HepG2 (cell line): ENCODE data around the gene TOR4A. TPM values are rescaled to one million over a fixed set of nuclear protein-coding genes. Genes with fewer than 3 reads are reported as not detected.
A peak's percentile ranks its signal among the peaks of the same experiment; 100 is the strongest.

ENCODE experiments used
- EHMT2 ChIP-seq: fragments of 200-600 bp; sonication (generic); IDR thresholded peaks from 2 replicates; pipeline ENCODE4 v1.7.0; 2017; ENCODE audit warnings: antibody characterized with exemption, low read depth, low read length, borderline replicate concordance
- FOXK1 ChIP-seq: sonication (generic); formaldehyde crosslinking; IDR thresholded peaks from 2 replicates; pipeline ENCODE4 v1.4.0; 2020; ENCODE audit warnings: low read depth, missing genetic modification reagents, borderline replicate concordance
- HMG20B ChIP-seq: conservative IDR thresholded peaks from 2 replicates; pipeline ENCODE4 v1.6.1; 2016; ENCODE audit warnings: missing genetic modification reagents, missing compliant biosample characterization
- HOMEZ ChIP-seq: IDR thresholded peaks from 2 replicates; pipeline ENCODE4 v1.6.1; 2016; ENCODE audit warnings: low read depth
- KAT7 ChIP-seq: IDR thresholded peaks from 2 replicates; pipeline ENCODE4 v1.6.1; 2018; ENCODE audit warnings: borderline replicate concordance, missing compliant biosample characterization
- MAX ChIP-seq: IDR thresholded peaks from 2 replicates; pipeline ENCODE4 v1.6.1; 2012; ENCODE audit warnings: inconsistent platforms
- PAX8 ChIP-seq: sonication (generic); formaldehyde crosslinking; IDR thresholded peaks from 2 replicates; pipeline ENCODE4 v1.8.0; 2022; ENCODE audit warnings: mild to moderate bottlenecking, missing genetic modification reagents, borderline replicate concordance
- RORA ChIP-seq: sonication (generic); formaldehyde crosslinking; IDR thresholded peaks from 2 replicates; pipeline ENCODE4 v1.5.0; 2020; ENCODE audit warnings: mild to moderate bottlenecking, missing genetic modification reagents, moderate library complexity
- SIN3B ChIP-seq: fragments of 150-350 bp; IDR thresholded peaks from 2 replicates; pipeline ENCODE4 v1.6.1; 2014; ENCODE audit warnings: low read length
- SIX4 ChIP-seq: sonication (generic); formaldehyde crosslinking; IDR thresholded peaks from 2 replicates; pipeline ENCODE4 v1.4.0; 2020; ENCODE audit warnings: missing genetic modification reagents
- SRSF9 ChIP-seq: fragments of 200-400 bp; formaldehyde crosslinking; IDR thresholded peaks from 2 replicates; pipeline ENCODE4 v1.6.1; 2018; ENCODE audit warnings: borderline replicate concordance, mild to moderate bottlenecking, low read depth, low read length; ENCODE audit not compliant: insufficient read depth, poor library complexity, severe bottlenecking
- TAF15 ChIP-seq: fragments of 200-400 bp; formaldehyde crosslinking; IDR thresholded peaks from one replicate; pipeline ENCODE4 v1.6.1; 2018; ENCODE audit warnings: mild to moderate bottlenecking, low read depth, low read length; ENCODE audit not compliant: poor library complexity, severe bottlenecking
- THRA ChIP-seq: sonication (generic); formaldehyde crosslinking; IDR thresholded peaks from 2 replicates; pipeline ENCODE4 v1.4.0; 2020; ENCODE audit warnings: missing genetic modification reagents, borderline replicate concordance
- TOPORS ChIP-seq: sonication (generic); formaldehyde crosslinking; IDR thresholded peaks from 2 replicates; pipeline ENCODE4 v1.8.0; 2023; ENCODE audit warnings: mild to moderate bottlenecking, missing genetic modification reagents
- ZFY ChIP-seq: sonication (generic); formaldehyde crosslinking; IDR thresholded peaks from 2 replicates; pipeline ENCODE4 v1.4.0; 2020; ENCODE audit warnings: missing genetic modification reagents
- ZNF274 ChIP-seq: sonication (generic); formaldehyde crosslinking; IDR thresholded peaks from 2 replicates; pipeline ENCODE4 v1.5.1; 2020; ENCODE audit warnings: mild to moderate bottlenecking, missing genetic modification reagents
- ZNF3 ChIP-seq: IDR thresholded peaks from 2 replicates; pipeline ENCODE4 v1.7.0; 2017; ENCODE audit warnings: inconsistent platforms
- ZNF512 ChIP-seq: sonication (generic); formaldehyde crosslinking; IDR thresholded peaks from 2 replicates; pipeline ENCODE4 v1.4.0; 2020; ENCODE audit warnings: mild to moderate bottlenecking, missing genetic modification reagents
- ZNF605 ChIP-seq: sonication (generic); formaldehyde crosslinking; IDR thresholded peaks from 2 replicates; pipeline ENCODE4 v1.8.0; 2022; ENCODE audit warnings: mild to moderate bottlenecking, missing genetic modification reagents
- ZNF616 ChIP-seq: sonication (generic); formaldehyde crosslinking; IDR thresholded peaks from 2 replicates; pipeline ENCODE4 v1.5.0; 2020; ENCODE audit warnings: low read depth, mild to moderate bottlenecking, missing genetic modification reagents
- ZNF674 ChIP-seq: sonication (generic); formaldehyde crosslinking; IDR thresholded peaks from 2 replicates; pipeline ENCODE4 v1.5.0; 2020; ENCODE audit warnings: low read depth, mild to moderate bottlenecking, missing genetic modification reagents
- ZNF709 ChIP-seq: sonication (generic); formaldehyde crosslinking; IDR thresholded peaks from 2 replicates; pipeline ENCODE4 v1.5.0; 2020; ENCODE audit warnings: mild to moderate bottlenecking, missing genetic modification reagents
- polyA plus RNA-seq, 8 experiments: library from polyadenylated mRNA; depleted of rRNA in 3 of 8; stranded (reverse) in 7 of 8; unstranded in 1 of 8; fragments of >200 nt; fragmentation: Illumina TruSeq in 4 of 8; extraction: Trizol in 4 of 8; gene quantifications; 2 replicates each; pipeline versions ENCODE4 v1.2.1 to v1.2.3, GENCODE V29; 2011 to 2016; ENCODE audit warnings: low read depth in 4 of 8, missing spikeins in 1 of 8, mixed read lengths in 1 of 8; ENCODE audit not compliant: insufficient read depth in 1 of 8
- total RNA-seq, 5 experiments: library from RNA; depleted of rRNA; stranded (reverse); fragments of >200 nt; fragmentation: Illumina TruSeq; extraction: Trizol; gene quantifications; 2 replicates each; pipeline ENCODE4 v1.2.3, GENCODE V29; 2016; ENCODE audit warnings: low read depth in 1 of 5

Gene TOR4A
- total and polyA plus RNA-seq, 2 of the 13 experiments (the other 11 are each of a cell fraction or from before 2014, with no cell fraction given) = 11.1 to 14.2 TPM

- TF ChIP-seq ZNF709 (CRISPR knock-in tag) (no peak), SIX4 (CRISPR knock-in tag) (no peak), ZNF605 (CRISPR knock-in tag) (no peak), RORA (CRISPR knock-in tag) (no peak), KAT7 (CRISPR knock-in tag) (no peak), PAX8 (CRISPR knock-in tag) (0 out of 2 replicates have a peak, but pooled peaks have one; percentile 21), ZNF512 (CRISPR knock-in tag) (no peak), TAF15 (peak; percentile 57), TOPORS (CRISPR knock-in tag) (no peak), SIN3B (no peak), FOXK1 (CRISPR knock-in tag) (no peak), HOMEZ (no peak; the same call in 1 of the 2 replicates), EHMT2 (no peak), ZNF274 (CRISPR knock-in tag) (peak; percentile 66; the same call in 1 of the 2 replicates), MAX (no peak), HMG20B (CRISPR knock-in tag) (no peak), ZNF3 (CRISPR knock-in tag) (no peak), THRA (CRISPR knock-in tag) (no peak), ZFY (CRISPR knock-in tag) (peak; percentile 68), ZNF674 (CRISPR knock-in tag) (no peak), SRSF9 (no peak), ZNF616 (no peak)
These were observed 47.4 kb upstream of the TOR4A start (continued) for GRCh38 chr9:137229903-137230704.
